ENCODE data around the gene POLD4.

The POLD4 gene

GRCh38 chr11:67322049-67322448, 31.3 kb downstream of the POLD4 start:
- Histone ChIP-seq H3K27ac (replicated peaks) (no peak overlapping the region), H3K4me3 (replicated peaks; ENCODE audit: insufficient read depth, low read length) (no peak overlapping the region), H3K27me3 (ENCODE audit: insufficient read depth, poor library complexity, severe bottlenecking) (no peaks in the 10 kb centered on the region)
- no peak for DNase-seq (ENCODE audit: low read depth in 1 of 2, low spot score in 1 of 2)
- TF ChIP-seq SPI1 (IDR thresholded peaks at IDR 0.05; ENCODE audit: borderline replicate concordance, low read depth), result no peak
- TF ChIP-seq REST (IDR thresholded peaks at IDR 0.05; ENCODE audit: insufficient replicate concordance, low read depth), result no peak
- no peak for TF ChIP-seq POLR2AphosphoS5 (IDR thresholded peaks at IDR 0.05; ENCODE audit: low read depth)
- TF ChIP-seq CTCF (IDR thresholded peaks at IDR 0.05; ENCODE audit: insufficient read depth, low read length), result no peak
- TF ChIP-seq GABPA (IDR thresholded peaks at IDR 0.05; ENCODE audit: low read depth), result no peak

GRCh38 chr11:67321313-67321871, 32.0 kb downstream of the POLD4 start:
- Histone ChIP-seq H3K27ac (replicated peaks) (no peak overlapping the region), H3K4me3 (replicated peaks; ENCODE audit: insufficient read depth, low read length) (no peak overlapping the region), H3K27me3 (ENCODE audit: insufficient read depth, poor library complexity, severe bottlenecking) (no peaks in the 10 kb centered on the region)
- DNase-seq (ENCODE audit: low read depth in 1 of 2, low spot score in 1 of 2), result no peak
- TF ChIP-seq GABPA (IDR thresholded peaks at IDR 0.05; ENCODE audit: low read depth), result no peak
- TF ChIP-seq POLR2AphosphoS5 (IDR thresholded peaks at IDR 0.05; ENCODE audit: low read depth), result no peak
- TF ChIP-seq REST (IDR thresholded peaks at IDR 0.05; ENCODE audit: insufficient replicate concordance, low read depth), result no peak
- TF ChIP-seq CTCF (IDR thresholded peaks at IDR 0.05; ENCODE audit: insufficient read depth, low read length), result no peak
- no peak for TF ChIP-seq SPI1 (IDR thresholded peaks at IDR 0.05; ENCODE audit: borderline replicate concordance, low read depth)

GRCh38 chr11:67320691-67321090, 32.7 kb downstream of the POLD4 start:
- Histone ChIP-seq H3K27ac (replicated peaks) (no peak overlapping the region), H3K4me3 (replicated peaks; ENCODE audit: insufficient read depth, low read length) (no peak overlapping the region), H3K27me3 (ENCODE audit: insufficient read depth, poor library complexity, severe bottlenecking) (no peaks in the 10 kb centered on the region)
- no peak for TF ChIP-seq POLR2AphosphoS5 (IDR thresholded peaks at IDR 0.05; ENCODE audit: low read depth)
- TF ChIP-seq SPI1 (IDR thresholded peaks at IDR 0.05; ENCODE audit: borderline replicate concordance, low read depth), result no peak
- TF ChIP-seq REST (IDR thresholded peaks at IDR 0.05; ENCODE audit: insufficient replicate concordance, low read depth), result no peak
- no peak for TF ChIP-seq CTCF (IDR thresholded peaks at IDR 0.05; ENCODE audit: insufficient read depth, low read length)
- TF ChIP-seq GABPA (IDR thresholded peaks at IDR 0.05; ENCODE audit: low read depth), result no peak
- no peak for DNase-seq (ENCODE audit: low read depth in 1 of 2, low spot score in 1 of 2)

All from HL-60 (cell line).